ENCODE measurements around the gene GPR65. TPM values are rescaled to one million over a fixed set of nuclear protein-coding genes. Genes with fewer than 3 reads are reported as not detected.

Gene GPR65
- total RNA-seq, 4 donors from 2014 or later = 0.32 to 0.47 (median 0.38) TPM; not detected in 1

DNA sequence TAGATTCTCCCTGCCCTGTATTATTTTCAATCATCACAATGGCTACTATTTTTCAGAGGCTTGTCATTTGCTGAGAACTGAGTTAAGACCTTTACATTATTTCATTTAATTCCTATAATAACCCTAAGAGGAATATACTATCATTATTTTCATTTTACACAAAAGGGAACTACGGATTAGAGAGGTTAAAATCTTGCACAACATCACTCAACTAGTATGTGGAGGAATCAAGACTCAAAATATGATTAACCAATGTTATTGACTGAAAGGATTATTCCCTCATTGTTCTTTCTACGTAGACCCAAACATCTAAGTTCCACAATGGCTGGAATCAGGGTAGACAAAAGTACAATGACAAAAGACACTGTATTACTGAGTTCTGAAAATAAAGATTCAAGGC lies 45.0 kb downstream of the GPR65 start:
- Histone ChIP-seq H3K27me3 (no peaks in the 10 kb centered on the region), H3K36me3 (no peaks in the 10 kb centered on the region), H3K9me3 (no peaks in the 10 kb centered on the region), H3K4me1 (no peaks in the 10 kb centered on the region), H3K4me3 (no peak overlapping the region), H3K27ac (no peak overlapping the region)
- no peak for DNase-seq (ENCODE audit: low spot score in 2 of 2)
- 72% methylated on average over 2 of the region's 2 CpGs for WGBS
- TF ChIP-seq POLR2A (IDR thresholded peaks at IDR 0.05) (no peak), POLR2AphosphoS5 (IDR thresholded peaks at IDR 0.05) (no peak), EP300 (IDR thresholded peaks at IDR 0.05) (no peak)
- TF ChIP-seq, protein P1, sequence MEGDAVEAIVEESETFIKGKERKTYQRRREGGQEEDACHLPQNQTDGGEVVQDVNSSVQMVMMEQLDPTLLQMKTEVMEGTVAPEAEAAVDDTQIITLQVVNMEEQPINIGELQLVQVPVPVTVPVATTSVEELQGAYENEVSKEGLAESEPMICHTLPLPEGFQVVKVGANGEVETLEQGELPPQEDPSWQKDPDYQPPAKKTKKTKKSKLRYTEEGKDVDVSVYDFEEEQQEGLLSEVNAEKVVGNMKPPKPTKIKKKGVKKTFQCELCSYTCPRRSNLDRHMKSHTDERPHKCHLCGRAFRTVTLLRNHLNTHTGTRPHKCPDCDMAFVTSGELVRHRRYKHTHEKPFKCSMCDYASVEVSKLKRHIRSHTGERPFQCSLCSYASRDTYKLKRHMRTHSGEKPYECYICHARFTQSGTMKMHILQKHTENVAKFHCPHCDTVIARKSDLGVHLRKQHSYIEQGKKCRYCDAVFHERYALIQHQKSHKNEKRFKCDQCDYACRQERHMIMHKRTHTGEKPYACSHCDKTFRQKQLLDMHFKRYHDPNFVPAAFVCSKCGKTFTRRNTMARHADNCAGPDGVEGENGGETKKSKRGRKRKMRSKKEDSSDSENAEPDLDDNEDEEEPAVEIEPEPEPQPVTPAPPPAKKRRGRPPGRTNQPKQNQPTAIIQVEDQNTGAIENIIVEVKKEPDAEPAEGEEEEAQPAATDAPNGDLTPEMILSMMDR (IDR thresholded peaks at IDR 0.05) = no peak

- no peaks in the 10 kb centered on the region for H3K9me3 ChIP-seq
- H3K4me1 ChIP-seq = no peaks in the 10 kb centered on the region
- no peaks in the 10 kb centered on the region for H3K36me3 ChIP-seq
- no peak for TF ChIP-seq POLR2A (IDR thresholded peaks at IDR 0.05)
- no peak for TF ChIP-seq EP300 (IDR thresholded peaks at IDR 0.05)
- no peak for TF ChIP-seq POLR2AphosphoS5 (IDR thresholded peaks at IDR 0.05)
- TF ChIP-seq, protein P1 (IDR thresholded peaks at IDR 0.05) = no peak
- DNase-seq (ENCODE audit: low spot score in 2 of 2) = no peak
- no peak overlapping the region for H3K27ac ChIP-seq
- H3K4me3 ChIP-seq = no peak overlapping the region
- WGBS = 58% methylated on average over 3 of the region's 3 CpGs
- H3K27me3 ChIP-seq = no peaks in the 10 kb centered on the region
These were observed 55.6 kb downstream of the GPR65 start for GRCh38 chr14:88060576-88060975.

DNA sequence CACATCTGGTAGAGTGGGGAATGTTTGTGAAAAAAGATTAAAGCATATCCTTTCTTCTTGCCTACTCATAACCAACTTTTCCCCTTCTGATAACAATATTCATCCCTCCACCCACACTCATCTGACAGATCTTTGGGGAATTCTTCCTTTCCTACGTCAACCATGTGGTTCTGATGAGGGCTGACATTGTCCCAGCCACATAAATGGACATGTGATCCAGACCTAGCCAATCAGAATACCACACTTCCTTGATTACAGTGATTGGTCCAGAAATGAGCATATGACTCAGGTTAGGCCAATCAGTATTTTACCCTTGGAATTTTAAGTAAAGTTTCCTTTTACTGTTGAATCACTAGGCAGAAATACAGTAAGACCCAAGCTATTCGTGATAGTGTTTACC lies 58.9 kb downstream of the GPR65 start:
- 47% methylated on average over 2 of the region's 2 CpGs for WGBS
- no peaks in the 10 kb centered on the region for H3K27me3 ChIP-seq
- no peak for DNase-seq (ENCODE audit: low spot score in 2 of 2)
- H3K4me3 ChIP-seq = no peak overlapping the region
- H3K4me1 ChIP-seq = no peaks in the 10 kb centered on the region
- TF ChIP-seq, protein P1 (IDR thresholded peaks at IDR 0.05) = no peak
- TF ChIP-seq POLR2A (IDR thresholded peaks at IDR 0.05) (no peak), POLR2AphosphoS5 (IDR thresholded peaks at IDR 0.05) (no peak), EP300 (IDR thresholded peaks at IDR 0.05) (no peak)
- H3K27ac ChIP-seq = no peak overlapping the region
- H3K36me3 ChIP-seq = no peaks in the 10 kb centered on the region
- H3K9me3 ChIP-seq = no peaks in the 10 kb centered on the region

Other genes with a start within 250 kb of the GPR65 start
- gene GALC, start 12.0 kb upstream of the GPR65 start, total RNA-seq = 10 to 100 TPM; 15.0 to 19.5 (median 17.4) TPM

Data from suprapubic skin (tissue), 4 donors.